Activated CD4-positive, CD25-positive, alpha-beta regulatory T cell treated with anti-CD3 and anti-CD28 coated beads, Interleukin-2, amount 50 U/mL, for 72 hours (primary cell): ENCODE results near the gene DPH1.
"Not testable (repeated sequence)": the region's sequence is repeated elsewhere in the genome, so short reads cannot be mapped to it uniquely, and the experiment has no call there.

Experiments
- DNase-seq: peaks from one replicate; pipeline ENCODE4 v3.0.0; 2021

The DPH1 gene

DNA sequence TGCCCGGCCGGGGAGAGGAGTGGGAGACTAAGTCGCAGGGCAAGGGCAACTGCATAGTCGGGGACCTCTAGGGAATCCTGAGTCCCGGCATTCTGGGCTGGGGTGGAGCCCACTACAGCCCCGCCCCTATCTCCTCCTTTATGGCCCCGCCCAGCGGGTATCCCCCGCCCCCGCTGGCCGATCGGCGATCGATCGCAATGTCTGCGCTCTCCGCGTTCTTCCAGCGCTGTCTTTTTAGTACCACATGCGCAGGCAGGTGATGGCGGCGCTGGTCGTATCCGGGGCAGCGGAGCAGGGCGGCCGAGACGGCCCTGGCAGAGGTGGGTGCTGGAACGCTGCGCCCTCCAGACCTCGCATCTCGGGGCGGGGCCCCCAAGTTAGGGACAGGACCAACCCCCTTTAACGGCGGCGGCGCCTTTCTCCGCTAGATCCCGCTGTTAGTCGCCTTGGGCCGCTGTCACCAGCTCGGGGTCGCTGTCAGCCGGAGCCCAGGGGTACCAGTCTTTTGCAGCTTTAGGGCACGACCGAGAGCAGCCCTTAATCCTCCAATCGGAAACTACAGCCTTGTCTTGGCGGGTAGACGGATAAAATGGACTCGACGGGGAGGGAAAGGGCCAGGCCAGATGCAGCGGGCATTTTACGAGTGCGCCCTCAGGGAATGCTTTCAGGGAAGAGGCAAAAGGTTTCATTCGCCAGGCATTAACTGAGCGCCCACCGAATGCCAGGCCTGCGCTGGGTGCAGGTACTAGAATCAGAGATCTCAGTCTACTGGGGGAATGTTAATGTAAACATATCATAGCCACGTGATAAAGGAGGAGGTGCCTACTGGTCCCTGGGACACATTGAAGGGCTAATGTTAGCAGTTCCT lies at the start of gene DPH1:
Gene DPH1 (plus strand): TSS at position 243 of the 868 bp plus-strand sequence. CDS start 17 bp downstream, at position 260.
- peak; percentile 86 for DNase-seq

DNA sequence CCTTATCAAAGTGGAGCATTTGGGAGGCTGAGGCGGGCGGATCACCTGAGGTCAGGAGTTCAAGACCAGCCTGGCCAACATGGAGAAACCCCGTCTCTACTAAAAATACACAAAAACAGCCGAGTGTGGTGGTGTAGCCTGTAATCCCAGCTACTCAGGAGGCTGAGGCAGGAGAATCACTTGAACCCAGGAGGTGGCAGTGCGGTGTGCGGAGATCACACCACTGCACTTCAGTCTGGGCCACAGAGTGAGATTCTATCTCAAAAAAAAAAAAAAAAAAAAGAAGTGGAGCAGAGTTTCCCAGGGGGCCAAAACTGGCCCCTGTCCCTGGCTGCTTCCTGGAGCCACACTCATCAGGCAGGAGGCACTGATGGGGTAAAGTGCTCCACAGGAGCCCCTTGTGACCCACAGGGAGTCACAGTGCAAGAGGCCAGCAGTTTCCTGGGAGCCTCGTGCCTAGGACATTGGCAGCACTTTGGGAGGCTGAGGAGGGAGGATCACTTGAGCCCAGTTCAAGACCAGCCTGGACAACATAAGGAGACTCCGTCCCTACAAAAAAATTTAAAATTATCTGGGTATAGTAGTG lies 49.2 kb upstream of the DPH1 start:
- no peak for DNase-seq

DNA sequence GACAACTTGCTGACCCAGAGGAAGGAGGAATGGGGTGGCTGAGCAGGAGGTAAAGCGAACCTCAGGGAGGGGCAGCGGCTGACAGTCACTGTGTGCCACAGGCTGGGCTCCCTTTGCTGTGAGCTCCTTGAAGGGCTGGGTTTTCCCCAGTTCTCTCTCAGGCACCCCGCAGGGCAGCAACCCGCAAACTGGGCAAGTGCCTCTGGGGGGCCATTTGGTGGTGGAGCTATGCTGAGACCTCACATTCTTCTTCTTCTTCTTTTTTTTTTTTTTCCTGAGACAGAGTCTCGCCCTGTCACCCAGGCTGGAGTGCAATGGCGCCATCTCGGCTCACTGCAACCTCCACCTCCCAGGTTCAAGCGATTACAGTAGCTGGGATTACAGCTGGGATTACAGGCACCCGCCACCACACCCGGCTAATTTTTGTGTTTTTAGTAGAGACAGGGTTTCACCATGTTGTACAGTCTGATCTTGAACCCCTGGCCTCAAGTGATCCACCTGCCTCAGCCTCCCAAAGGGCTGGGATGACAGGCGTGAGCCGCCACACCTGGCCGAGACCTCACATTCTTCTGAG lies 47.1 kb upstream of the DPH1 start:
- not testable (repeated sequence) for DNase-seq

GRCh38 chr17:1985093-1985492 lies 44.9 kb upstream of the DPH1 start:
- DNase-seq, result no peak

- DNase-seq, result no peak
Measured at GRCh38 chr17:1985686-1986085, 44.3 kb upstream of the DPH1 start.

- no peak for DNase-seq
Measured at GRCh38 chr17:1986783-1987451, 43.0 kb upstream of the DPH1 start.

DNA sequence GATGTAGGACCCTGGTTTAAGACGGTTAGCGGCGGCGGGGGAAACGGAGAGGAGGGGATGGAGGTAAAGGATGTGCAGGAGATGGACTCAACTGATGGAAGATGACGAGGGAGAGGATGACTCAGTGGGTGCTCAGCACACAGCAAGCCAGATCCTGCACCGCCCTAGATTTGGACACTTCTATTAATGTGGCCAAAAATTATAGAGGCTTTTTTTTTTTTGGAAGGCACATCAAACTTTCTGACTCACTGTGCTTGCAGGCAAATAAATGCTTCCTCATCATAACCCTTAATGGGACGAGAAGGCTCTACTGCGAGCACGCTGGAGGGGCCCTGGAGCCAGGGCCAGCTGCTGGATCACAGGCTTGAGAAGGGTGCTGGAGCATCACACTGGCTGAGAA lies 40.8 kb upstream of the DPH1 start:
- no peak for DNase-seq

DNA sequence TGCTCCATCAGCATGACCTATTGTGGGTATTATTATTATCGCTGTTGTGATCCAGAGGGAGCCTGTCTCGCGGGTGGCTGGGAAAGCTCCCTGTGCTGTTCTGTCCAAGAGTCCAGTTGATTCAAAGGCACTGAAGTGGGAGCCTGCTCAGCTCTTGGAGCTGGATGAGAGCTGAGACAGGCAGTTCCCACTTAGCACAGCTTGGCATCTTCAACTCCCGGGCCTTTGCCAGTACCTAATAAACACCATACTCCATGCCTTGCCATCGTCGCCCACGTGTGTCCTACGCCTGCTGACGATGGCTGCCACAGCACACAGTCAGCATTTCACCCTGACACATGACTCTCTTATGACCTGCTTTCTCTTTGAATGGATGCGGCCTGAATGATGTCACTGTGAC lies 37.4 kb upstream of the DPH1 start:
- DNase-seq, result no peak

GRCh38 chr17:1994707-1995106 lies 35.2 kb upstream of the DPH1 start:
- no peak for DNase-seq

GRCh38 chr17:1995321-1995892 lies 34.5 kb upstream of the DPH1 start:
- DNase-seq, result no peak

- no peak for DNase-seq
Measured at GRCh38 chr17:1995907-1996799, 33.8 kb upstream of the DPH1 start.

DNA sequence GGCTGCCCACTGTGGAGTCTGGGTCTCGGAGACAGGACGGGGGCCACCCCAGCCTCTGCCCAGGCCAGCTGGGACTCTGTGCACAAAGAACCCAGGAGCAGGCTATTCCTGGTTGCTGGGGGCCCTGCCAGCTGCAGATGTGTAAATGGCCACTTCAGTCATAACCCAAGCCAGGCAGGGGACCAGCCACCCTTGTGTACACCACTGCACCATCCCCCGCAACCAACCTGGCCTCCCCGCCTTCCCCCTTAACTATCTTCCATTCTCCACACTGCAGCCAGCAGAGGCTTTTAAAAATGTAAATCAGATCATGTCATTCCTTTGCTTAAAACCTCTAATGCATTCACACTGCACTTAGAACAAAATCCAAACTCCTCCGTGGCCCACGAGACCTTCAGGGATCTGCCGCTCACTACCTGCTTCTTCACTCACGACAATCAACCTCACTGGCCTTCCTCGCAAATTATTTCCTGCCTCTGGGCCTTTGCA lies 33.1 kb upstream of the DPH1 start:
- no peak for DNase-seq

GRCh38 chr17:1997289-1997926 lies 32.5 kb upstream of the DPH1 start:
- no peak for DNase-seq

- no peak for DNase-seq
Measured at GRCh38 chr17:1997927-1998742, 31.8 kb upstream of the DPH1 start.

GRCh38 chr17:1999557-2000251 lies 30.2 kb upstream of the DPH1 start:
- DNase-seq, result no peak

DNA sequence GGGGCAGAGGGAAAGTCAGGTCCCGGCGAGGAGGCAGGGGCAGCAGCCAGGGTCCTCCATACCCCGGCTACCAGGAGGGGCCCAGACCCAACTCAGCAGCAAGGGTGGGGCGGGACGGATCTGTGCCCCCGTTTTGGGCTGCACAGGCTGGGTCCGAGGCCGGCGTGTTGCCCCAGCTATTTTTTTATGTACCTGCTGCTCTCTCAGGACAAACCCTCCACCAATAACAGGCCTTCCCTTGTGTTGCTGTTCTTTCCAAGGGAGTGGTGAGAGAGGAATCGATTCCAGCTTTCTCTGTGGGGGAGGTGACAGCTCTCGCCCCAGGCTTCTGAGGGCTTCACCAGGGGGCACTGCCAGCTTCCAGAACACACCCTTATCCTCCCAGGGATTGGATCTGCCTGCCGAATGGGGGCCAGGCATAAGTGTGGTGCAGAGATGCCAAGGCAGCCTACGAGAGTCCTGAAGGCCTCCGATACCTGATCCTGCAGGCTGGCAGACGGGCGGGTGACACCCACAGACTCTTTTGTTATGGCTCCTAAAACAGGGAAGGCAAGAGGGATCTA lies 27.1 kb upstream of the DPH1 start:
- DNase-seq, result no peak

DNA sequence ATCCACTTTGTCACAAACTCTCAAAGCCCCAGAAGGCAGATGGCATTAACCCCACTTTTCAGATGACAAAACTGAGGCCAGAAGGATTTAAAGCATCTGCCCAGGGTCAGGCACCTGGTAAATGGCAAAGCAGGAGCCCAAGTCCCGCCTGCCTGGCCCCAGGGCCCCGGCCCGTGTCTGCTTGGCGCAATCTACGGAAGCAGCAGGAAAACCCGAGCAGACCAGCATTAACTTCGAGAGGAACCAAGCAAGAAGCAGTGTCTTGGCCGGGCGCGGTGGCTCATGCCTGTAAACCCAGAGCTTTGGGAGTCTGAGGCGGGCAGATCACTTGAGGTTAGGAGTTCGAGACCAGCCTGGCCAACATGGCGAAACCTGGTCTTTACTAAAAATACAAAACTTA lies 26.4 kb upstream of the DPH1 start:
- no peak for DNase-seq

DNA sequence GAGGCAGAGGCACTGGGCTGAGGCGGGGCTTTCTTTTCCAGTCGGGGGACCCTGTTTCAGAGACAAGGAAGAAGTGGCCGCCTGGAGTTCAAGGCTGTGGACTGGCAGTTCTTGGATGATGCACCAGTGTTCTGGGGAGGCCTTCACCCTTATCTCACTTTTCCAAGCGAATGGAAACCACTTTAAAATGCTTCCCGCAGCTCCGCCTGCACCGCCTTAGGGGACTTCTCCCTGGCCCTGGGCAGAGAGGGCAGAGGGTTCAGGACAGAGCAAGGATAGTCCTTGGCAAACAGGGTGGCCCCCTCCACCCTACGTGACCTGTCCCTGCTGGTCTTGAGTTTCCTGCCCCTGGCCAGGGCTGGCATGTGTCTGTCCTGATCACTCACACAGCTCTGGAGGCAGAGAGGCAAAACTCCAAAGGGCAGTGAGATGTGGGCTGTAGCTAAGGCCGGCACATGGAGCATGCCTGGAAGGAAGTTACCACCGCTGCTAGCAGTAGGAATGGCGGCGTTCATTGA lies 25.5 kb upstream of the DPH1 start:
- DNase-seq, result no peak
